ENCODE measurements around the gene ZNF548.
"Not testable (repeated sequence)": the region's sequence is repeated elsewhere in the genome, so short reads cannot be mapped to it uniquely, and the experiment has no call there.

ZNF548 gene

GRCh38 chr19:57389730-57390598, at the start of gene ZNF548:
ZNF548 (plus strand) TSS chr19:57389854; CDS start chr19:57390100, 246 bp downstream.
- peak; percentile 98 for DNase-seq (ENCODE audit: low read depth)

- DNase-seq (ENCODE audit: low read depth): no peak
Observed at GRCh38 chr19:57342582-57342981, 47.1 kb upstream of the ZNF548 start.

- no peak for DNase-seq (ENCODE audit: low read depth)
Observed at GRCh38 chr19:57348136-57348535, 41.5 kb upstream of the ZNF548 start.

- DNase-seq (ENCODE audit: low read depth): peak; percentile 71
Observed at GRCh38 chr19:57350877-57351805, 38.5 kb upstream of the ZNF548 start, which contains the start of gene ZNF304. ZNF304 (plus strand) TSS chr19:57351271; CDS start chr19:57351665, 394 bp downstream.

GRCh38 chr19:57351867-57352266, 37.8 kb upstream of the ZNF548 start:
- DNase-seq (ENCODE audit: low read depth): no peak

GRCh38 chr19:57355916-57356315, 33.7 kb upstream of the ZNF548 start:
- DNase-seq (ENCODE audit: low read depth): no peak

GRCh38 chr19:57357406-57357805, 32.2 kb upstream of the ZNF548 start:
- no peak for DNase-seq (ENCODE audit: low read depth)

- no peak for DNase-seq (ENCODE audit: low read depth)
Observed at GRCh38 chr19:57359300-57359699, 30.4 kb upstream of the ZNF548 start.

GRCh38 chr19:57362419-57362818, 27.2 kb upstream of the ZNF548 start:
- no peak for DNase-seq (ENCODE audit: low read depth)

GRCh38 chr19:57362997-57363687, 26.5 kb upstream of the ZNF548 start, which contains the start of the genes TRAPPC2B and ZNF547:
TRAPPC2B (plus strand) TSS chr19:57363551; CDS start chr19:57364834, 1,283 bp downstream.
ZNF547 (plus strand) TSS chr19:57363551; CDS start chr19:57368556, 5,005 bp downstream.
- peak; percentile 97 for DNase-seq (ENCODE audit: low read depth)

GRCh38 chr19:57363688-57364181, 25.9 kb upstream of the ZNF548 start:
- no peak for DNase-seq (ENCODE audit: low read depth)

- DNase-seq (ENCODE audit: low read depth): no peak
Observed at GRCh38 chr19:57366776-57367175, 22.9 kb upstream of the ZNF548 start.

- no peak for DNase-seq (ENCODE audit: low read depth)
Observed at GRCh38 chr19:57374179-57374578, 15.5 kb upstream of the ZNF548 start.

- DNase-seq (ENCODE audit: low read depth): not testable (repeated sequence)
Observed at GRCh38 chr19:57374647-57375046, 15.0 kb upstream of the ZNF548 start.

GRCh38 chr19:57376151-57376550, 13.5 kb upstream of the ZNF548 start:
- DNase-seq (ENCODE audit: low read depth): no peak

GRCh38 chr19:57377498-57378146, 12.0 kb upstream of the ZNF548 start:
- no peak for DNase-seq (ENCODE audit: low read depth)

- no peak for DNase-seq (ENCODE audit: low read depth)
Observed at GRCh38 chr19:57380923-57381322, 8.7 kb upstream of the ZNF548 start.

GRCh38 chr19:57382806-57383488, 6.7 kb upstream of the ZNF548 start:
- no peak for DNase-seq (ENCODE audit: low read depth)

GRCh38 chr19:57389194-57389729, 392 bp upstream of the ZNF548 start:
- no peak for DNase-seq (ENCODE audit: low read depth)

GRCh38 chr19:57395710-57396109, 6.1 kb downstream of the ZNF548 start:
- DNase-seq (ENCODE audit: low read depth): no peak
